ENCODE measurements around the gene UNC80.
"Not testable (repeated sequence)": the region's sequence is repeated elsewhere in the genome, so short reads cannot be mapped to it uniquely, and the experiment has no call there.

UNC80 gene, protein sequence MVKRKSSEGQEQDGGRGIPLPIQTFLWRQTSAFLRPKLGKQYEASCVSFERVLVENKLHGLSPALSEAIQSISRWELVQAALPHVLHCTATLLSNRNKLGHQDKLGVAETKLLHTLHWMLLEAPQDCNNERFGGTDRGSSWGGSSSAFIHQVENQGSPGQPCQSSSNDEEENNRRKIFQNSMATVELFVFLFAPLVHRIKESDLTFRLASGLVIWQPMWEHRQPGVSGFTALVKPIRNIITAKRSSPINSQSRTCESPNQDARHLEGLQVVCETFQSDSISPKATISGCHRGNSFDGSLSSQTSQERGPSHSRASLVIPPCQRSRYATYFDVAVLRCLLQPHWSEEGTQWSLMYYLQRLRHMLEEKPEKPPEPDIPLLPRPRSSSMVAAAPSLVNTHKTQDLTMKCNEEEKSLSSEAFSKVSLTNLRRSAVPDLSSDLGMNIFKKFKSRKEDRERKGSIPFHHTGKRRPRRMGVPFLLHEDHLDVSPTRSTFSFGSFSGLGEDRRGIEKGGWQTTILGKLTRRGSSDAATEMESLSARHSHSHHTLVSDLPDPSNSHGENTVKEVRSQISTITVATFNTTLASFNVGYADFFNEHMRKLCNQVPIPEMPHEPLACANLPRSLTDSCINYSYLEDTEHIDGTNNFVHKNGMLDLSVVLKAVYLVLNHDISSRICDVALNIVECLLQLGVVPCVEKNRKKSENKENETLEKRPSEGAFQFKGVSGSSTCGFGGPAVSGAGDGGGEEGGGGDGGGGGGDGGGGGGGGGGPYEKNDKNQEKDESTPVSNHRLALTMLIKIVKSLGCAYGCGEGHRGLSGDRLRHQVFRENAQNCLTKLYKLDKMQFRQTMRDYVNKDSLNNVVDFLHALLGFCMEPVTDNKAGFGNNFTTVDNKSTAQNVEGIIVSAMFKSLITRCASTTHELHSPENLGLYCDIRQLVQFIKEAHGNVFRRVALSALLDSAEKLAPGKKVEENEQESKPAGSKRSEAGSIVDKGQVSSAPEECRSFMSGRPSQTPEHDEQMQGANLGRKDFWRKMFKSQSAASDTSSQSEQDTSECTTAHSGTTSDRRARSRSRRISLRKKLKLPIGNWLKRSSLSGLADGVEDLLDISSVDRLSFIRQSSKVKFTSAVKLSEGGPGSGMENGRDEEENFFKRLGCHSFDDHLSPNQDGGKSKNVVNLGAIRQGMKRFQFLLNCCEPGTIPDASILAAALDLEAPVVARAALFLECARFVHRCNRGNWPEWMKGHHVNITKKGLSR (N-terminal part only)

DNA sequence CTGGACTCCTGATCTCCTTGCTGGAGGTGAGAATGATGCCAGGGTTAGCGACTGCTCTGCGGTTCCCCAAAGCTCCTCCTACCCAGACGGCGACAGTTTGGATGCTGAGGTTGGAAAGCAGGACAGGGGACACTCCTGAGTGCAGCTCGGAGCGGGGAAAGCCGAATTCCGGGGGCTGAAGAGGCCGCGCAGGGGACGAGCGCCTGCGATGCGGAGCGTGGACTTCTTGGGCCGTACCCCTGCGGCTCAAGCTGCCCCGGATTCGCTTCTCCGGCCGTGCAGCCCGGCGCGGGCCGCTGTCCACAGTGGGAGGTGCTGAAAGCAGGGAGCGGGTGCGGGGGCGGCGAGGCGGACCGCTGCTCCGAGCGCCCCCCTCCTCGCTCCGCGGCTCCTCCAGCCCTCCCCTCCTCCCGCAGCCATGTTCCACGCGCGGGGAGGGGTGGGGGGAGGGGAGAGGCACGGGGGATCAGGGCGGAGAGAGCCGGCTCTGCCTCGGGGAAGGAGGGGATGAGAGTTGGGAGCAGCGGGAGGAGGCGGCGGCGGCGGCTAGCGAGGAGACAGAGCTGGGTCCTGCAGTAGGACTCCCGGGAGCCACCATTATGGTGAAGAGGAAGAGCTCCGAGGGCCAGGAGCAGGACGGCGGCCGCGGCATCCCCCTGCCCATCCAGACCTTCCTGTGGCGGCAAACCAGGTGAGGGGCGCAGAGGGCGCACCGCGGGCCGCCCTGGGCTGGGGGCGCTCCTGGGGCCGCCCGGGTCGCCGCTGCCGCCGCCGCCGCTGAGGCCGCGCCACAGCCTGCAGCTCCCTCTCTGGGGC is at the start of gene UNC80:
Gene UNC80, plus strand, starts transcription at position 359 of the 816 bp plus-strand sequence. Its CDS starts 241 bp downstream, at position 600.
- DNase-seq (ENCODE audit: low spot score) = peak; percentile 10

DNA sequence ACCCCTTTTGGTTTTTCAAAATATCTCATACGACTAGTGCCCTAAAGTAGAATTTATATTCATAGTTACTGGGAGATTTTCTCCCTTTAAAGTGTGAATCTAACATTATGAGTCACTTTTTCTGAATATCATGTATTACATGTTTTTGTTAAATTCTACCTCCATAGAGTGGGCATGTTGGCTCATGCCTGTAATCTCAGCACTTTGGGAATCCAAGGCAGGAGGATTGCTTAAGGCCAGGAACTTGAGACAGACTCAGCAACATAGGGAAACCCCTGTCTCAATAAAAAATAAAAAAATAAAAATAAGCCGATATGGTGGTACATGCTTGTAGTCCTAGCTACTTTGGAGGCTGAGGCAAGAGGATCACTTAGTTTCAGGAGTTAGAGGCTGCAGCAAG is 45.3 kb upstream of the UNC80 start:
- DNase-seq (ENCODE audit: low spot score) = no peak

DNA sequence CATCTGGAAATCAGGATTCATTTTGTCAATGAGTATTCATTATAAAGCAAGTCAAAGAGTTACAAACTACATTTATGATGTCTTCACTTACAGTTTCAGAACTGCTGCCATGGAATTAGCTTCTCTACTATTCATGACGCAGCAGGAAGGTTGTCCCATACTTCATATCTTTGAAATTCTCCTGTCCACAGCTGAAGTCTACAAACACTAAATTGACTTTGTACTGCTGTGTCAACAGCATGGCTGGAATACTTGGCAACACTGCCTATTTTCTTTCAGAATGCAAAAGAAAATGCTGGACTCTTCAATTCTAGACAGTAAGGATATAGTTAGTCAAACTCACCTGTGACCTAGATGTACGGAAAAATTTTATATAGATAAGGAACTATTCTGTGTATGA is 44.6 kb upstream of the UNC80 start:
- no peak for DNase-seq (ENCODE audit: low spot score)

DNA sequence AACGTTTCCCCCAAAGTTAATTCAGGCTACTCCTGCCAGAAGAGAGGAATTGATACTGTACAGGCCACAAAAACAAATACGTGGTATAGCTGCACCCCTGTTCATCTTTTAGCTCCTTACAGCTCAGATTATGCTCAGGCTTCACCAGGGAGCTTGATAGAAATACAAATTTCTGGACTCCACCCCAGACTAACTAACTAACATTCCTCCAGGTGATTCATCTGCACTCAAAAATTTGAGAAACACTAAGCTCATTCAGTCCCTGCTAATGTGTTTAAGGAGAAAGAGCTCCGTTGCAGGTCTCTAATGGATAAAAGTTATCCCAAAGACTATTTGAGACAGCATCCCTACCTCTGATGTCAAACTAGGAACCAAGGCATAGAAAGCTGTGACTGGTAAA is 36.8 kb upstream of the UNC80 start:
- no peak for DNase-seq (ENCODE audit: low spot score)

DNA sequence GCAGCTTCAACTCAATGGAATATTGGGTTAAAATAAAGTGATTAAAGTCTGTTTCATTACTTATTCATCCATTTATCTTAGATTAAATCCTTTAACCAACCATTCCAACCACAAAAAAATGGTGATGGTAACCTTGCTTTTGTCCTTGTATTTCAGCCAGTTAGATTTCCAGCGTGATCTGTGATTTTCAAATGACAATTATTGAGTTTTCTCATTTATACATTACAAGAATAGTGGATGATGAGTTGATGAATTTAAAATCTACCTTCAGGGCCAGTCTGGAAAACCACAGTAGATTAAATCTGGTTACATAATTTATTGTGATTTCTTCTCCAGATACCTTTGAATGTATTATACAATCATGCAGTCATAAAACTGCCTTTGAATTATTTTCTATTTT is 29.7 kb upstream of the UNC80 start:
- no peak for DNase-seq (ENCODE audit: low spot score)

DNA sequence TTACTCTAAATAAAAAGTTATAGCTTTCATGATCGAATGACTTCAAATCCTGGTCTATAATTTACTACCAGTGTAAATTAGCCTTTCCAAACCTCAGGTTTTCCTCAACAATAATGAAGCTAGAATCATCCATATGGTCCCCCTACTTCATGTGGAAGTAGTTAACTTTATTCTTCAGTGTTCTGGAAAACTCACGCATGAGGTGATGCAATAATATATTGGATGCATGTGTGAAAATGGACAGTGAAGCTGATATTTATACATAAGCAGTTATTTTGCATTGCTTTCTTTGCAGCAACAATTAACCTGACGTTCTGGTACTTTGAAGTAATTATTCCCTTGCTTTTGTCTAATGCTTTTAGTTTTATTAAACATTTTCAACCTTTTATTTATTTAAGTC is 18.6 kb upstream of the UNC80 start:
- no peak for DNase-seq (ENCODE audit: low spot score)

DNA sequence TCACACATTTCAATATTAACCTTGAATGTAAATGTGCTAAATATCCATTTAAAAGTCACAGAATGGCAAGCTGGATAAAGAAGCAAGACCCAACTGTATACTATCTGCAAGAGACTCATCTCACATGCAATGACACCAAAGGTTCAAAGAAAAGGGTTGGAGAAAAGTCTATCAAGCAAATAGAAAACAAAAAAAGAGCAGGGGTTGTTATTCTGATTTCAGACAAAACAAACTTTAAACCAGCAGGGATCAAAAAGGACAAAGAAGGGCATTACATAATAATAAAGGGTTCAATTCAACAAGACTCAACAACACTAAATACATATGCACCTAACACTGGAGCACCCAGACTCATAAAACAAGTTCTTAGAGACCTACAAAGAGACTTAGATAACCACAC is 14.5 kb upstream of the UNC80 start:
- no peak for DNase-seq (ENCODE audit: low spot score)

DNA sequence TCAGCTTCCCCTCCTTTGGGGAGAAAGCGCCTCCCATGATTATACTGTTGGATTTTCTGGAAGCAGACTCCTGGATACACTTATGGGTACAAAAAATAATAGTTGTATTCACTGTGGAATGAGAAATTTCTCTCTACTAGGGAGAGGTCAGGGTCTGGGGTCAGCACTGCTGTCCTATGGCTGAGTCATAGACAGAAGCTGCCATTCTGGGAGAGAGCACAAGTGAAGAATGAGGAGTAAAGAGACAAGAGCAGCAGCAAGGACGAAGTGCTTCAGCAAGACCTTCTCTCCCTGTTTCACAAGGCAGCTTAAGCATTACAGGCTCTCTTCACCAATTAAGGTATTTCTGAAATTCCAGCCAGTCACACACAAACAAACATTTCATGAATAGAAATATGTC is 10.1 kb upstream of the UNC80 start:
- no peak for DNase-seq (ENCODE audit: low spot score)

DNA sequence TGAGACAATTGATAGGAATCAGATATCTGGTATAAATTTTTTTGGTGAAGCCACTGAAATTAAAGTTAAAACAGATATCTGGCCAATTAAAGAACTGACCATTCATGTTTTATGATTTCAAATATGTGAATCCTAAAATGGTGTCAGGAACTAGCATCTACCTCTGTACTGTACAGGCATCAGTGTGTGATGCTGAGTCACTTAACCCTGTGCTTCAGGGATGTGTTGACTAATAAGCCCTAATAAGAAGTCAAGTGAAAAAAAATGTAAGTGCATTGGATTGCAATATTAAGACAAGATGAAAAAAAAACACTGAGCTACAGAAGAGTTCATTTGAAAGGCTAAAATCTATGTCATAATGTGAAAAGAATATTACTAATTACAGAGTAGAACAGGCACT is 9.1 kb upstream of the UNC80 start:
- DNase-seq (ENCODE audit: low spot score) = no peak

DNA sequence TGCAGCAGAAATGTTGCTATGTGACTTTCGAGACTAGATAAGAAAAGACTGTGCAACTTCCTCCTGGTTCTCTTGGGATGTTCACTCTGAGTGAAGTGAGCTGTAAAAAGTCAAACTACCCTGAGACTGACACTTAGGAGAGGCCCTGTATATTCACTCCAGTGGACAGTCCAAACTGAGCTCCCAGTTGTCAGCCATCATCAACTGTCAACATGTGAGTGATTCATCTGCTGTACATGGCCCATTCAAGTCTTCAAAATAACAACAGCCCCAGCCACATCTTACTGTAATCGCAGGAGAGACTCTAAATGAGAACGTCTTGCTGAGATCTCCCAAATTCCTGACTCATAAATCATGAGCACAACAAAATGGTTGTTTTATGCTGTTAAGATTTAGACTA is 8.5 kb upstream of the UNC80 start:
- no peak for DNase-seq (ENCODE audit: low spot score)

DNA sequence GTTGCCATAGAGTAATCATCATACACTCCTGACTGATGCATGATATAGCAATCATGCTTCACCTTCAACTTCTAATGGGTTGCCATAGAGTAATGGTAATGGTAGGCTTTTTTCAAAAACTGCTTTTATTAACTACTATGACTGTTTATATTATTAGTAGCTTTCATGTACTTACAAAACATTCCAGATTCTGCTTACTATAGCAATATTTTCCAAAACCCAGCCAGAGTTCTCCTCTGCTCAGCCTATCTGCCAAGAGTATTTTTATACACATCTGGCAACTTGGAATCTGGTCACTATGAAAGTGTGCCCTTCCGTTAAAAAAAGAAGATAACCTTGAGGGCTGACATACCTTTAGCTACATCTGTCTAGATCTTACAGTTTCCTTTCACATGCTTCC is 5.0 kb upstream of the UNC80 start:
- DNase-seq (ENCODE audit: low spot score) = no peak

DNA sequence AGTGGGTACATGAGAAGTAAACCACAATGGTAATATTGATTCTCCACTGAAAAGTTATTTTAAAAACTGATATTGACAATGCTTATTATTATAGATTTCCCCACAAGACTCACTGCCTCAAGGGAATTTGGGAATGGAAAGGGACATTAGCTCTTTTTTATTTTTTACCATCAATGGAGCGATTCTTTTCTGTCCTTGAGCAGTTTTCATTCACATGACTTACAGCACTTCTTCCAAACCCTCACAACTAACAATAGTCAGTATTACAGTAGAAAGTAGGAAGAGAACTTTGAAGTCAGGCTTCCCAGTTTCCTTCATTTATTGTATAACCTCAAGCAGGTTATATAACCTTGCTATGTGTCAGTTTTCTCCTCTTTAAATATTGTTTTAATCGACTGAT is 4.3 kb upstream of the UNC80 start:
- DNase-seq (ENCODE audit: low spot score) = no peak

DNA sequence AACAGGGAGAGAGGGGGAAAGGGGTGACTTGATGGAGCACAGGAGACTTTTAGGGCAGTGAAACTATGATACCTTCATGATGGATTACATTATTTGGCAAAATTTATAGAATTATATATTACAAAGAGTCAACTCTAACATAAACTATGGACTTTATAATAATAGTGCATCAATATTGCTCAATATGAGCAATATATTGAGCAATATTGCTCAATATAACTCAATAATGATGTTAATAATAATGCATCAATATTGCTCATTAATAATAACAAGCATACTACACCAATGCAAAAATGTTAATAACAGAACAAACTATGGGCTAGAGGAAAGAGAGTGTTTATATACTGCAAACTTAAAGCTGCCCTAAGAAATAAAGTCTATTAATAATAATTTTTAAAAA is 3.1 kb upstream of the UNC80 start:
- DNase-seq (ENCODE audit: low spot score) = no peak

DNA sequence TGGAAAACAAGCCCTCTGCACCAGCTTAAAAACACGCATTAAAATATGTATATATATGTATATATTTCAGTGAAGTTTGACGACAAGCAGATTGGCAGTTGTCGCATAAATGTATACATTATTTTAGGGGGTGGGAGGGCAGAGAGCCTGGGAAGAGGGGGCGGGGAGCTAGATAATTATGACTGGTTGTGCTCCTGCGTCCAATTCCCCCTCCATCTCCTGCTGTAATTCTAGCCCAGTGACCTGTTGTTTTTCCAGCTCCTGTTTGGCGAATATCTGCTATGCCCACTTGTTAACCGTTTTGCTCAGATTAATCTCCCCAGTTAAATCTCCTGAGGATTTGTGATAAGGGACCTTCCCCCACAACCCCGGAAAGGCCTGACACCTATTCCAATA is 656 bp downstream of the UNC80 start:
- no peak for DNase-seq (ENCODE audit: low spot score)

DNA sequence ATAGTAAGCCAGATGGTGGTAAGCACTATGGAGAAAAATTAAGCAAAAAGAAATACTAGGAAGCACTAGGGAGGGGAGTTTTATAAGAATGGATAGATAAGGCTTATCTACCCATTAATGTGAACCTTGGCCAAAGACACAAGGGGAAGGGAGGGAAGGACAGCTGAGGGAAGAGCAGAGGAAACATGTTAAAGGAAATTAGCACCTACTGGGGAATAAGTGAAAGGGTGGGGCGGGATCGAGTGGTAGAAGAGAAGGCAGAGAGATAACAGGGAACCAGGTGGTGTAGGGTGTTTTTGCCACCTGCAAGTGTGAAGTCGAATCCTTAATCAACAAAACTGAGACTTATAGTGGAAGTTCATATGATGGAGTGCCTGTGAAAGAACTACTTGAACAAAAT is 1.7 kb downstream of the UNC80 start:
- no peak for DNase-seq (ENCODE audit: low spot score)

DNA sequence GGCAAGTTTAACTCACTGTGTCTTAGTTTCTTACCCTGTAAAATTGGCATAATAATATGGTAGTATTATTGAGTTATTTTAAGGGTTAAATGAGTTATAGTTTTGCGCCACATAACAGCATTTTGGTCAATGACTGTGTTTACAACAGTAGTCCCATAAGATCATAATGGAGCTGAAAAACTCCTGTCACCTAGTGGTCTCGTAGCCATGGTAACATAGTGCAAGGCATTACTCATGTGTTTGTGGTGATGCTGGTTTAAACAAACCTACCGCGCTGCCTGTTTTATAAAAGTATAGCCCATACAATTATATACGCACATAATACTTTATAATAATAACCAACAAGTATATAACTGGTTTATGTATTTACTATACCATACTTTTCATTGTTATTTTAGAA is 15.8 kb downstream of the UNC80 start:
- no peak for DNase-seq (ENCODE audit: low spot score)

DNA sequence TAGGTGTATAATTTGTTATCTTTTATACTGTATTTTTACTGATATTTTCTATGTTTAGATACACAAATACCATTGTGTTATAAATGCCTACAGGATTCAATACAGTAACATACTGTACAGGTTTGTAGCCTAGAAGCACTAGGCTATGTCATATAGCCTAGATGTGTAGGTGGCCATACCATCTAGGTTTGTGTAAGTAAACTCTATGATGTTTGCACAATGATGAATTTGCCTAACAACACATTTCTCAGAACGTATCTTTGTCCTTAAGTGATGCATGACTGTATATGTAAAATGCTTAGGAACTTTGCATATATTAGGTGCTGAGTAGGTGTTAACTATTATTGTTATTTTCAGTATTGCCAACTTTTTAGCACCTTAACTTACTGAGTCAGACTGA is 17.3 kb downstream of the UNC80 start:
- DNase-seq (ENCODE audit: low spot score) = no peak

DNA sequence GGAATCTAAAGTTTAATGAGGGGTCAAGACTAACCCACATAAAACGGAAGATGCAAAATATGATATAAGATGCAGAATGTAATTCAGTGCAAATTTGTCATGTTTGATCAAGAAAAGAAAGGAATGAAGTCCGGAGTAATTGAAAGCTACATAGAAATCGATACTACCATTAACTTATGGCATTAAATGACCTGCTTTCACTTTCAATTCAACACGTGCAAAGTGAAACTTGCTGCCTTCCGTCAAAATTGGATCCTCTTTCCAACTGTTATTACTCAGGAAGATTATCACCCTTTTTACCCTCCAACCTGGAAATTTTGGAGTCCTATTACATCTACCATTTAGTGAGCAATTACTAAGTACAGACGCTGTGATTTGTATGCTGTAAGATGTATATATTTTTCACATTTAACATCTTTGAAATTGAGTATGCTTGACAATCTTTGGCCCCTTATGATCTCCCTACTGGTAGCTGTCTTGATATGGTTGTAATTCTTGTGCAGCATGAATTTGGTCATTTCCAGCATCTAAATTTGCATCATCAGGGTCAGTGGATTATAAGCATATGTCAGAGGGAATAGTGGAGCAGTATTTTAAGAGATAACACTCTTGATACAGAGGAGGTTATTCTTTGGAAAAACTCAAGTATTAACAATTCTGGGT is 18.6 kb downstream of the UNC80 start:
- no peak for DNase-seq (ENCODE audit: low spot score)

DNA sequence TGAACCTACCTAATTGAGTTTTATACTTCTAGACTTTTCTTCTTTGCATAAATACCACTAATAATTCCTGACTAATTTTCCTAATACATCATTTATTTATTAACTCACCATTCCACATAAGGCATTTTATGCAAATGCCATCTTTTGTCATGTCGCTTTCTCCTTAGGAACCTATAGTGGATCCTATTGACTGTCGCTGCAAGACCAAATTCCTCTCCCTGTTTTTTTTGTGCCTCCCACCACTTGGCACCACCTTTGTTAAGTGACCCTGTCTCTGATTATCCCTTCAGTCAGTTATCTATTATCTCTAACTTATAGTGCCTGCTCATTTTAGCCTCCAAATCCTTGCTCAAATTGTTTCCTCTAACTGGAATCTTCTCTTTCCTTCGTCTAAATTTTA is 19.5 kb downstream of the UNC80 start:
- no peak for DNase-seq (ENCODE audit: low spot score)

DNA sequence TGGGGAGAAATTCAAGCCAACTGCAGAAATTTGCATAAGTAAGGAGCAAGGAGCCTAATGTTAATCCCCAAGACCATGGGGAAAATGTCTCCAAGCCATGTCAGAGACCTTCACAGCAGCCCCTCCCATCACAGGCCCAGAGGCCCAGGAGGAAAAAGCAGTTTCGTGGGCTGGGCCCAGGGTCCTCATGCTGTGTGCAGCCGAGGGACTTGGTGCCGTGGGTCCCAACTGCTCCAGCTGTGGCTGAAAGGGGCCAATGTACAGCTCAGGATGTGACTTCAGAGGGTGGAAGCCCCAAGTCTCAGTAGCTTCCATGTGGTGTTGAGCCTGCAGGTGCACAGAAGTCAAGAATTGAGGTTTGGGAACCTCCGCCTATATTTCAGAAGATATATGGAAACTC is 23.8 kb downstream of the UNC80 start:
- DNase-seq (ENCODE audit: low spot score) = not testable (repeated sequence)

DNA sequence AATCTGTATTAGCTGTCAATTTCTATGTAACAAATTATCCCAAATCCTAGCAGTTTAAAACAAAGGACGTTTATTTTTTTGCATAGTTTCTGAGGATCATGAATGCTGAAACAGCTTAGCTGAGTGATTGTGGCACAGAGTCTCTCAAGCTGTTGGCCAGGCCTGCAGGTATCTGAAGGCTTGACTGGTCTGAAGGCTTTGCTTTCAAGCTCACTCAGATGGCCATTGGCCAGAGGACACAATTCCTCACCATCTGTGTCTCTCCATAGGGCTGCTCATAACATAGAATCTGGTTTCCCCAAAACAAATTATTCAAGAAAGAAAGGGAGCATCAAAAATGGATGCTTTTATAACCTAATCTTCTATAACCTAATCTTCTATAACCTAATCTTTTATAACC is 33.7 kb downstream of the UNC80 start:
- no peak for DNase-seq (ENCODE audit: low spot score)

Data from germinal center (tissue), 1 donor.